Stimulated activated CD8-positive, alpha-beta memory T cell treated with anti-CD3 and anti-CD28 coated beads, Interleukin-4, amount 100 ng/mL, for 48 hours (primary cell): ENCODE results near the gene GOLGA8N.
"Not testable (repeated sequence)": the region's sequence is repeated elsewhere in the genome, so short reads cannot be mapped to it uniquely, and the experiment has no call there.

Experiments used
- DNase-seq: peaks from one replicate; pipeline ENCODE4 v3.0.0-alpha.2; 2020

GOLGA8N gene

GRCh38 chr15:32593151-32593550 is at the start of gene GOLGA8N:
Gene GOLGA8N (plus strand): TSS chr15:32593456.
- not testable (repeated sequence) for DNase-seq

GRCh38 chr15:32543456-32543855 is 49.8 kb upstream of the GOLGA8N start:
- not testable (repeated sequence) for DNase-seq

GRCh38 chr15:32545129-32545528 is 48.1 kb upstream of the GOLGA8N start:
- DNase-seq: not testable (repeated sequence)

- DNase-seq: not testable (repeated sequence)
Observed at GRCh38 chr15:32554587-32554986, 38.7 kb upstream of the GOLGA8N start.

GRCh38 chr15:32562198-32562597 is 31.1 kb upstream of the GOLGA8N start:
- DNase-seq: not testable (repeated sequence)

GRCh38 chr15:32568988-32569387 is 24.3 kb upstream of the GOLGA8N start:
- DNase-seq: not testable (repeated sequence)

- DNase-seq: not testable (repeated sequence)
Observed at GRCh38 chr15:32578482-32578881, 14.8 kb upstream of the GOLGA8N start.

GRCh38 chr15:32585844-32586243 is 7.4 kb upstream of the GOLGA8N start:
- DNase-seq: not testable (repeated sequence)

- DNase-seq: not testable (repeated sequence)
Observed at GRCh38 chr15:32609518-32609917, 16.3 kb downstream of the GOLGA8N start.

GRCh38 chr15:32610719-32611118 is 17.5 kb downstream of the GOLGA8N start:
- not testable (repeated sequence) for DNase-seq

GRCh38 chr15:32614712-32615050 is 21.4 kb downstream of the GOLGA8N start:
- DNase-seq: not testable (repeated sequence)

- peak; percentile 87 for DNase-seq
Observed at GRCh38 chr15:32615051-32615870, 22.0 kb downstream of the GOLGA8N start, which contains the start of gene ARHGAP11A. Gene ARHGAP11A (plus strand): TSS chr15:32615504. CDS start chr15:32616212, 708 bp downstream.

GRCh38 chr15:32615871-32616426 is 22.7 kb downstream of the GOLGA8N start:
- DNase-seq: peak; percentile 33

- DNase-seq: no peak
Observed at GRCh38 chr15:32636410-32636809, 43.2 kb downstream of the GOLGA8N start.

- no peak for DNase-seq
Observed at GRCh38 chr15:32636908-32637567, 43.8 kb downstream of the GOLGA8N start.

- no peak for DNase-seq
Observed at GRCh38 chr15:32637704-32638103, 44.4 kb downstream of the GOLGA8N start.

GRCh38 chr15:32641517-32642059 is 48.3 kb downstream of the GOLGA8N start, which contains the start of gene SCG5:
Gene SCG5 (plus strand): TSS chr15:32641710. CDS start chr15:32643593, 1,883 bp downstream.
- DNase-seq: no peak

GRCh38 chr15:32642667-32643435 is 49.6 kb downstream of the GOLGA8N start:
- DNase-seq: no peak

- no peak for DNase-seq
Observed at GRCh38 chr15:32643907-32644445, 50.7 kb downstream of the GOLGA8N start.

- no peak for DNase-seq
Observed at GRCh38 chr15:32646291-32646690, 53.0 kb downstream of the GOLGA8N start.

GRCh38 chr15:32649342-32649741 is 56.1 kb downstream of the GOLGA8N start:
- no peak for DNase-seq

- DNase-seq: peak; percentile 61
Observed at GRCh38 chr15:32651229-32651837, 58.1 kb downstream of the GOLGA8N start.
